Mesothelial cell of epicardium (in vitro differentiated cells): Measurements from ENCODE around the gene NFKBIA. TPM values are rescaled to one million over a fixed set of nuclear protein-coding genes. Genes with fewer than 3 reads are reported as not detected.

ENCODE experiments used
- DNase-seq, 2 experiments: peaks; one replicate each; pipeline ENCODE4 v3.0.0; 2021; ENCODE audit warnings: low spot score in 2 of 2; ENCODE audit not compliant: unreplicated experiment in 2 of 2
- H3K27ac Mint-ChIP-seq: 2 replicates; pipeline ENCODE4 v1.8.0; 2021; ENCODE audit warnings: mixed read lengths
- H3K27me3 Mint-ChIP-seq: 2 replicates; pipeline ENCODE4 v1.8.0; 2021; ENCODE audit warnings: low read depth, mixed read lengths
- H3K36me3 Mint-ChIP-seq: 2 replicates; pipeline ENCODE4 v1.8.0; 2021; ENCODE audit warnings: mixed read lengths
- H3K4me1 Mint-ChIP-seq: 2 replicates; pipeline ENCODE4 v1.8.0; 2021; ENCODE audit warnings: mixed read lengths
- H3K4me3 Mint-ChIP-seq: 2 replicates; pipeline ENCODE4 v1.8.0; 2021; ENCODE audit warnings: mild to moderate bottlenecking, moderate library complexity, mixed read lengths
- H3K9me3 Mint-ChIP-seq: 2 replicates; pipeline ENCODE4 v1.8.0; 2021; ENCODE audit warnings: mixed read lengths
- total RNA-seq: library from RNA; stranded (reverse); gene quantifications from 3 replicates; pipeline ENCODE4 v1.2.1, GENCODE V29; 2021
- TF ChIP-seq, protein P1 (sequence below): fragments of 200-600 bp; sonication (generic); IDR thresholded peaks from one replicate; pipeline ENCODE4 v1.5.0; 2021; ENCODE audit warnings: antibody characterized with exemption; ENCODE audit not compliant: unreplicated experiment

Gene NFKBIA
- total RNA-seq, 1 donor from 2014 or later = 196 TPM

DNA sequence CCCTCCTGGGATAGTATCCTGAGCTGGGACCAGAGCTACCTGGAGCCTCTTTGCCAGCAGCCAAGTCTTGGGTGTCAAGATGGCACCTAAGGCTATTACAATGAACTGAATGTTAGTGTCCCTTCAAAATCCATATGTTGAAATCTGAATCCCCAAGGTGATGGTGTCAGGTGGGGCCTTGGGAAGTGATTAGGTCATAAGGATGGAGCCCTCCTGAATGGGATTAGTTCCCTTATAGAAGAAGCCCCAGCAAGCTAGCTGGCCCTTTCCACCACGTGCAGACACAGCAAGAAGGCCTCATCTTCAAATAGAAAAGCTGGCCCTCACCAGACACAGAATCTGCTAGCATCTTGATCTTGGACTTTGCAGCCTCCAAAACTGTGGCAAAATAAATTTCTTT is 12.4 kb downstream of the NFKBIA start:
- no peak for DNase-seq

DNA sequence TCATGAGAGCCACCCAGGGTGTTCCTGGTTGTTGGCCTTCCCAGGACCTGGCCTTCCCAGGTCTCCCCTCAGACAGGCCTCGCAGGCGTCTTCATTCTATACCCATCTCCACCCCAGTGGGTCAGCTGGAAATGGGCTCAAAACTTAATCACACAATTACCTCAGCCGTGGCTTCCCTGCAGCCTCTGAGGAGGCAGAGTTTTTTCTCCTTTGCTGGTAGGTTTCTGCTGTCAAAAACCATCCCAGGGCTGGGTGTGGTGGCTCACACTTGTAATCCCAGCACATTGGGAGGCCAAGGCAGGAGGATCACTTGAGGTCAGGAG is 13.2 kb downstream of the NFKBIA start:
- H3K9me3 Mint-ChIP-seq = no peaks in the 10 kb centered on the region
- no peaks in the 10 kb centered on the region for H3K27me3 Mint-ChIP-seq
- no peak overlapping the region for H3K4me3 Mint-ChIP-seq
- TF ChIP-seq, protein P1, sequence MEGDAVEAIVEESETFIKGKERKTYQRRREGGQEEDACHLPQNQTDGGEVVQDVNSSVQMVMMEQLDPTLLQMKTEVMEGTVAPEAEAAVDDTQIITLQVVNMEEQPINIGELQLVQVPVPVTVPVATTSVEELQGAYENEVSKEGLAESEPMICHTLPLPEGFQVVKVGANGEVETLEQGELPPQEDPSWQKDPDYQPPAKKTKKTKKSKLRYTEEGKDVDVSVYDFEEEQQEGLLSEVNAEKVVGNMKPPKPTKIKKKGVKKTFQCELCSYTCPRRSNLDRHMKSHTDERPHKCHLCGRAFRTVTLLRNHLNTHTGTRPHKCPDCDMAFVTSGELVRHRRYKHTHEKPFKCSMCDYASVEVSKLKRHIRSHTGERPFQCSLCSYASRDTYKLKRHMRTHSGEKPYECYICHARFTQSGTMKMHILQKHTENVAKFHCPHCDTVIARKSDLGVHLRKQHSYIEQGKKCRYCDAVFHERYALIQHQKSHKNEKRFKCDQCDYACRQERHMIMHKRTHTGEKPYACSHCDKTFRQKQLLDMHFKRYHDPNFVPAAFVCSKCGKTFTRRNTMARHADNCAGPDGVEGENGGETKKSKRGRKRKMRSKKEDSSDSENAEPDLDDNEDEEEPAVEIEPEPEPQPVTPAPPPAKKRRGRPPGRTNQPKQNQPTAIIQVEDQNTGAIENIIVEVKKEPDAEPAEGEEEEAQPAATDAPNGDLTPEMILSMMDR = no peak
- no peak overlapping the region for H3K27ac Mint-ChIP-seq
- no peak for DNase-seq
- peaks cover 3% of the 10 kb centered on the region for H3K4me1 Mint-ChIP-seq
- no peaks in the 10 kb centered on the region for H3K36me3 Mint-ChIP-seq

More for the DNA sequence above, 12.4 kb downstream of the NFKBIA start:
- no peak overlapping the region for H3K27ac Mint-ChIP-seq
- no peaks in the 10 kb centered on the region for H3K9me3 Mint-ChIP-seq
- no peak overlapping the region for H3K4me3 Mint-ChIP-seq
- no peaks in the 10 kb centered on the region for H3K4me1 Mint-ChIP-seq
- no peaks in the 10 kb centered on the region for H3K36me3 Mint-ChIP-seq
- H3K27me3 Mint-ChIP-seq = no peaks in the 10 kb centered on the region
- TF ChIP-seq, protein P1 = no peak

DNA sequence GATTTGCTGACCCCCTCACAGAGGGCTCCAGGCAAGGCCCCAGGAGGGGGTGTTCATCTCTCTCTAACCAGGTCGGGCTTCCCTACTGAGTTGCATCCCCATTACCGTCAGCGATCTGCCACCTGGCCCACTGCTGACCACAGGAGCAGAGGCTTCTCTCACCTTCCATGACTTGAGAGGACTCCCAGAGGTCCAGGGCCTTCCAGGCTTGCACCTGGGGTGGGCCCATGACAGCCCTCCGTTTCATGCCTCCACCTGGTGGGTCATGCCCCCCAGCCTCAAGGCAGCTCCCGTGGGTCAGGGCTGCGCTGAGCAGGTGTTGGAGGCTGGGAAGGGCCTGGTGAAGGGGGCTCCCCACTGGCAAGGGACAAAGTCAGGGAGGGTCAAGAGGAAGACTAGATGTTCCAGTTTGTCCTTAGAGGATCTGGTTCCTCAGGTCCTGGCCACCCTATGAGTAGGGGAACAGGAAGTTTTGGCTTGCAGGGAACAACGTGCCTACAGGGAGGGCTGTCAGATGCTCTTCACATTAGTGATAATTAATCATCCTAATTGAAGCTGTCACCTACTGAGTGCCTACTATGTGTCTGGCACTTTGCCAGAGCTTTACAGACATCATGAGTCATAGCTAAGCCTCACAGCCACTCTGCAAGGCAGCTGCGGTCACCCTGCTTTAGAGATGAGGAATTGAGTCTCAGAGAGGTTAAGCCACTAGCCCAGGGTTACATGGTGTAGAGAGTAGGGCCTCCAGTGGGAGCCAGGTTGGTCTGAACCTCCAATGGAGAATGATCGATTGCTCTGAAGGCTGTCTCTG is 13.8 kb downstream of the NFKBIA start:
- Mint-ChIP-seq H3K9me3 (no peaks in the 10 kb centered on the region), H3K36me3 (no peaks in the 10 kb centered on the region), H3K27ac (no peak overlapping the region), H3K27me3 (no peaks in the 10 kb centered on the region), H3K4me1 (peaks cover 6% of the 10 kb centered on the region), H3K4me3 (no peak overlapping the region)
- no peak for DNase-seq
- TF ChIP-seq, protein P1 = no peak

DNA sequence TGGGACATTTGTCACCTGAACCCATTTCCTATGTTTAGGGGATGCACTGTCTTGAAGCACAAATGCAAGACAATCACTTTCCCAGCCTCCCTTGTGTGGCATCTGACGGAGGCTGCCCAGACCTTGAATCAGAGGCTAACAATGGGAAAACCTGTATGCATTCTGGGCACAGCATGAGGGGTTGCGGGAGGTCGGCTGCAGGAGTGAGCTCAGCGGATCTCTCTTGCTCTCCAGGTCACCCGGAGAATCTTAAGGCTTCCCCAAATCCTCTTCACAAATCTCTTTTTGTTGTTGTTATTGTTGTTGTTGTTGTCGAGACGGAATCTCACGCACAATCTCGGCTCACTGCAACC is 15.3 kb downstream of the NFKBIA start:
- Mint-ChIP-seq H3K27ac (no peak overlapping the region), H3K27me3 (no peaks in the 10 kb centered on the region), H3K4me3 (no peak overlapping the region), H3K9me3 (no peaks in the 10 kb centered on the region), H3K4me1 (peaks cover 20% of the 10 kb centered on the region), H3K36me3 (no peaks in the 10 kb centered on the region)
- DNase-seq = no peak
- TF ChIP-seq, protein P1 = no peak

DNA sequence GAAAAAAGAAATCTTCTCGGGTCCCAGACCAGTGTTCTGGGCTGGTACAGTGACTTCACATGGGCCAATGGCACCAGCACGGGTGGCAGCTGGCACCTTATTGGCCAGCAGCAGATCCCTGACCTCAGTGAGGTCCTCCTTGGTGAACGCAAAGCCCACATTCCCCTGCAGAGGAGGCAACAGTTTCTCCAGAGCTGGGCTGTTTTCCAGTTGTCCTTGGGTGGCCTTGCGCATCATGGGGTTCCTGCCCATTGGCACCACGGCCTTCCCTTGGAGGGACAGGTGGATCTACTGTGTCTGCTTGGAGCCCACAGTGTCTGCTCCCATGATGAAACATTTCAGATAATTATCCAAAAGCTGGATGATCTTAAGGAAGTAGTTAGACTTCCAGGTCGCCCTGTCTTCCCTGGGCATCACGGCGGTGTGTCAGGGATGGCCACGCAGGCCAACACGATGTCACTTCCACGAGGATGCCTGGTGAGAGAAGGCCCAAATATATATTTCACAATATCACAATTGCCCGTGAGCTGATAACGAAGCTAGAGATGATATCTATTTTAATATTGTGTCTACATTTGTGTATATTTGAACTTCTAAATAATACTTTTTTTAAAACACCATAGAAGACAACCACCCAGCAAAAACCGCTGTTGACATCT is 15.8 kb downstream of the NFKBIA start:
- TF ChIP-seq, protein P1 = no peak
- H3K4me3 Mint-ChIP-seq = no peak overlapping the region
- H3K27me3 Mint-ChIP-seq = no peaks in the 10 kb centered on the region
- H3K27ac Mint-ChIP-seq = no peak overlapping the region
- no peaks in the 10 kb centered on the region for H3K36me3 Mint-ChIP-seq
- H3K9me3 Mint-ChIP-seq = no peaks in the 10 kb centered on the region
- peaks cover 21% of the 10 kb centered on the region for H3K4me1 Mint-ChIP-seq
- no peak for DNase-seq
